Mammary epithelial cell (primary cell): ENCODE measurements around the gene MED26.
"Not testable (repeated sequence)": the region's sequence is repeated elsewhere in the genome, so short reads cannot be mapped to it uniquely, and the experiment has no call there.

Experiments
- CTCF ChIP-seq, 2 donors: IDR thresholded peaks in 1 of 2; conservative IDR thresholded peaks in 1 of 2; 2 replicates each; pipeline ENCODE4 v1.5.1; 2011 to 2012; ENCODE audit warnings: inconsistent platforms in 2 of 2, low read length in 2 of 2, mild to moderate bottlenecking in 2 of 2, control low read depth in 1 of 2, low read depth in 1 of 2; ENCODE audit not compliant: insufficient read depth in 1 of 2; ENCODE audit errors: extremely low read depth in 1 of 2
- EZH2 ChIP-seq: IDR thresholded peaks from 2 replicates; pipeline ENCODE4 v1.6.1; 2012; ENCODE audit warnings: low read length, inconsistent platforms, borderline replicate concordance

- TF ChIP-seq CTCF (conservative IDR thresholded peaks at IDR 0.05 in 1 of 2, IDR thresholded peaks at IDR 0.05 in 1 of 2; ENCODE audit: extremely low read depth in 1 of 2, insufficient read depth in 1 of 2, low read depth in 1 of 2, low read length in 2 of 2); EZH2: not testable (repeated sequence)
Observed at GRCh38 chr19:16651421-16652188, 23.6 kb upstream of the MED26 start.
